Germinal center (tissue), 1 donor: ENCODE measurements around the gene C5orf63.
"Not testable (repeated sequence)": the region's sequence is repeated elsewhere in the genome, so short reads cannot be mapped to it uniquely, and the experiment has no call there.

ENCODE experiments used
- DNase-seq: peaks from one replicate; pipeline ENCODE4 v3.0.0; 2012; ENCODE audit warnings: mixed read lengths, low spot score

C5orf63 gene

GRCh38 chr5:127008300-127008975 lies 64.9 kb downstream of the C5orf63 start:
- no peak for DNase-seq

GRCh38 chr5:127007522-127007921 lies 65.8 kb downstream of the C5orf63 start:
- no peak for DNase-seq

GRCh38 chr5:127006744-127007143 lies 66.6 kb downstream of the C5orf63 start:
- no peak for DNase-seq

GRCh38 chr5:127005282-127005681 lies 68.0 kb downstream of the C5orf63 start:
- DNase-seq = not testable (repeated sequence)

GRCh38 chr5:127004721-127005120 lies 68.6 kb downstream of the C5orf63 start:
- DNase-seq = no peak

- no peak for DNase-seq
Observed at GRCh38 chr5:127003798-127004495, 69.4 kb downstream of the C5orf63 start.

- no peak for DNase-seq
Observed at GRCh38 chr5:127002390-127002789, 70.9 kb downstream of the C5orf63 start.

- DNase-seq = no peak
Observed at GRCh38 chr5:127001621-127002296, 71.5 kb downstream of the C5orf63 start.
